Epithelial cell of prostate (primary cell): ENCODE data around the gene NLRP1.

Experiments used
- DNase-seq: peaks from one replicate; pipeline ENCODE4 v3.0.0-alpha.2; 2011; ENCODE audit warnings: low read depth, low spot score
- H3K27ac ChIP-seq: fragments of 450-650 bp; 2 replicates; pipeline ENCODE4 v1.5.1; 2017; ENCODE audit warnings: mild to moderate bottlenecking

The NLRP1 gene

GRCh38 chr17:5558815-5559785 lies 25.2 kb downstream of the NLRP1 start:
- DNase-seq = no peak
- H3K27ac ChIP-seq = no peak overlapping the region

- no peak for DNase-seq
- H3K27ac ChIP-seq = peak overlapping the region; percentile 48
These were observed 26.3 kb downstream of the NLRP1 start for GRCh38 chr17:5557990-5558389.

GRCh38 chr17:5557485-5557884 lies 26.8 kb downstream of the NLRP1 start:
- DNase-seq = peak; percentile 49
- H3K27ac ChIP-seq = peak overlapping the region; percentile 48

- peak overlapping the region; percentile 44 for H3K27ac ChIP-seq
- peak; percentile 84 for DNase-seq
These were observed 29.1 kb downstream of the NLRP1 start for GRCh38 chr17:5555254-5555653.

GRCh38 chr17:5553479-5553878 lies 30.8 kb downstream of the NLRP1 start:
- no peak for DNase-seq
- H3K27ac ChIP-seq = no peak overlapping the region

- DNase-seq = no peak
- no peak overlapping the region for H3K27ac ChIP-seq
These were observed 31.5 kb downstream of the NLRP1 start for GRCh38 chr17:5552841-5553240.

- no peak for DNase-seq
These were observed 39.0 kb downstream of the NLRP1 start for GRCh38 chr17:5545051-5545987.

GRCh38 chr17:5544115-5544514 lies 40.2 kb downstream of the NLRP1 start:
- DNase-seq = no peak

More at GRCh38 chr17:5545051-5545987, 39.0 kb downstream of the NLRP1 start:
- H3K27ac ChIP-seq = no peak overlapping the region

GRCh38 chr17:5541610-5542202 lies 42.6 kb downstream of the NLRP1 start:
- no peak for DNase-seq
- no peak overlapping the region for H3K27ac ChIP-seq

More at GRCh38 chr17:5544115-5544514, 40.2 kb downstream of the NLRP1 start:
- no peak overlapping the region for H3K27ac ChIP-seq

GRCh38 chr17:5540321-5540720 lies 44.0 kb downstream of the NLRP1 start:
- no peak for DNase-seq
- H3K27ac ChIP-seq = no peak overlapping the region

- no peak for DNase-seq
- H3K27ac ChIP-seq = no peak overlapping the region
These were observed 45.0 kb downstream of the NLRP1 start for GRCh38 chr17:5539286-5539685.

GRCh38 chr17:5536866-5537650 lies 47.3 kb downstream of the NLRP1 start:
- no peak for DNase-seq
- no peak overlapping the region for H3K27ac ChIP-seq

- no peak overlapping the region for H3K27ac ChIP-seq
- no peak for DNase-seq
These were observed 48.9 kb downstream of the NLRP1 start for GRCh38 chr17:5535436-5535835.

- DNase-seq = no peak
These were observed 50.6 kb downstream of the NLRP1 start for GRCh38 chr17:5533486-5534315.

GRCh38 chr17:5532581-5532980 lies 51.7 kb downstream of the NLRP1 start:
- no peak overlapping the region for H3K27ac ChIP-seq
- DNase-seq = no peak

More at GRCh38 chr17:5533486-5534315, 50.6 kb downstream of the NLRP1 start:
- H3K27ac ChIP-seq = no peak overlapping the region

- no peak overlapping the region for H3K27ac ChIP-seq
- DNase-seq = no peak
These were observed 53.3 kb downstream of the NLRP1 start for GRCh38 chr17:5531085-5531418.

- DNase-seq = no peak
- H3K27ac ChIP-seq = no peak overlapping the region
These were observed 53.8 kb downstream of the NLRP1 start for GRCh38 chr17:5530265-5531084.
